ENCODE data around the gene VTCN1. TPM values are rescaled to one million over a fixed set of nuclear protein-coding genes. Genes with fewer than 3 reads are reported as not detected.
"Not testable (repeated sequence)": the region's sequence is repeated elsewhere in the genome, so short reads cannot be mapped to it uniquely, and the experiment has no call there.

Gene VTCN1
- polyA plus RNA-seq, 3 donors = 13.3 TPM; not detected in 2

GRCh38 chr1:117113199-117113598 lies 97.5 kb downstream of the VTCN1 start:
- WGBS, 3 donors = 96 to 98% (median 97%) methylated on average over 11 of the region's 11 CpGs
- H3K27ac ChIP-seq (ENCODE audit: low read depth, low read length) = no peak overlapping the region

DNA sequence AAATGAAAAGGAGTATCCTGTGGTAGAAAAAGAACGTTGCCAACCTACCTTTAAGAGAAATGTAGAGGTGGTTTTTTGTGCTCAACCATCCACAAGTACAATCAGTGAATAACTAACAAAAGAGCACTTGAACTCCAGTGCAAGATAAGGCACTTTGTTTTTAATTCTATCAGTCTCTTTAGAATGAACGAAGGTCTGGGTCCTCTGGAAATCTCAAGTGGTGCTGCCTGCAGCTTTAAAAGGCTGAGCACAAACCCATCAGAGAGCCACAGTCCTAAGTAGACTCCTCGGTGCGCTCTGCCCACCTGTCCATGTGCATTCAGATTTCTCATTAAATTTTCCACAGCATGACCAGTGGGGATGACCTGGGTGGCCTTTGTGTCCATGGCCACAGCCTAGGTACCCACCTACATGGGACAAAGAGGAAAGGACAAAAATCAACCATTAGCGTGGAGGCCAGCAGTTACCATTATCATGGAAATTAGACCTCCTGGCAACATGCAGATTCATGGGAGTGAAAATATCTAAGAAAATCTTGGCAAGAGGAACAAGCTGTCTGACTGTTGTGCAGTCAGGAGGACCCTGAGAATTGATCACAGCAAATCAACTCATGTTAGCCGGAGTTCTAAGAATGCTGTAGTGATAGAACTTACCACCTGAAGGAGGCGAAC lies 98.5 kb downstream of the VTCN1 start:
- 91 to 94% (median 91%) methylated on average over 7 of the region's 7 CpGs for WGBS, 3 donors
- H3K27ac ChIP-seq (ENCODE audit: low read depth, low read length) = no peak overlapping the region

- 90 to 91% (median 91%) methylated on average over 2 of the region's 2 CpGs for WGBS, 3 donors
Measured at GRCh38 chr1:117110774-117111173, 100.0 kb downstream of the VTCN1 start.

DNA sequence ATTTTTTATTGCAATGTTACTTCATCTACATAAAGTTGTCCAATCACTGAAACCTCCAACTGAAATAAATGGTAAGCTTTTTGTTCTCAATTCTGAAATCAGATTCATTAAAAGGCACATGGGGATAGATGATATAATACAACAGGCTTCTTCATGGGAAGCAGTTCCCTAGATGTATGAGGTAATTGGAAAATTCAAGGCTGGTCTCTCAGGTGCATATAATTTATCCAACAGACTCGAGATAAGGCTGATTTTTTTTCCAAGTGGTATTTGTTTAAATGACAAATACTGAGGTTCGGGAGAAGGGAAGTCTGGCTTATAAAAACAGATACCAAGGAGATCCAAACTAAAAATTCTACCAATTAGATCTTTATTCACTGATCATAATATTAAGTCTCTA lies 103.4 kb downstream of the VTCN1 start:
- 21 to 87% (median 75%) methylated on average over 2 of the region's 2 CpGs for WGBS, 3 donors
- no peak overlapping the region for H3K27ac ChIP-seq (ENCODE audit: low read depth, low read length)

More at GRCh38 chr1:117110774-117111173, 100.0 kb downstream of the VTCN1 start:
- H3K27ac ChIP-seq (ENCODE audit: low read depth, low read length) = no peak overlapping the region

DNA sequence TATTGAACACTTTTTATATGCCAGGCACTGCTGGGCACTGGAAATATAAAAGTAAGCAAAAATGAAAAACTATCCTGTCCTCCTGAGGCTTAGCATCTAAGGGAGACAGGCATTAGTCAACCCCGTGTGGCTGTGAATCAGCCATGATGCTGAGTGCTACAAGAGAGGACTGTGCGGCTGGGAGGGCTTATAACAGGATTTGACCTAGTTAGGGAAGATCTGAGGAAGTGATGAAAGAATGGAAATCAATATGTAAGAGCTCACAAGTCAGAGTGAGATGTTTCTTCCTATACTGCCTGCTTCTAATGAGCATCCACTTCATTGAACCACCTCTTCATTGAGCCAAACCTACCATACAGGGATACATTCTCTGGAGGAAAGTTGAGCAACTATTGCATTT lies 104.2 kb downstream of the VTCN1 start:
- 91 to 98% (median 94%) methylated on average over 2 of the region's 2 CpGs for WGBS, 3 donors
- H3K27ac ChIP-seq (ENCODE audit: low read depth, low read length) = no peak overlapping the region

DNA sequence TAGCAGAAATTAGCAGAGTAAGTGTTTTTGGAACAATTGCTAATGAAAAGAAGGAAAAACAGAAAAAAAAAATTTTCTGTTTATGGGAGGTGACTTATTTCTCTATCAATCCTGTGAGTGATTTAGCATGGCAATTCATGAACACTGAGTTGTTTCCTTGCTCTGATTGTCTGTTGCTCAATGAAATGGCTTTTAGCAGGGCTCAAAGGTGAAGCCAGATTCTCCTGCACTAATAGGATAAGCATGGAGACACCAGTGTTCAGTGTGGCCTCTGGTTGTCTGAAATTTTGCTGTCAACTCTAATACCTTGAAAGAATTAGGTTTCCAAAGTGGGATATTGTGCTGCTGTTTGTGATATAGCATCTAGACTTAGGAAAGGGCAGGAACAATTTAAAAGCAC lies 105.0 kb downstream of the VTCN1 start:
- no peak overlapping the region for H3K27ac ChIP-seq (ENCODE audit: low read depth, low read length)

DNA sequence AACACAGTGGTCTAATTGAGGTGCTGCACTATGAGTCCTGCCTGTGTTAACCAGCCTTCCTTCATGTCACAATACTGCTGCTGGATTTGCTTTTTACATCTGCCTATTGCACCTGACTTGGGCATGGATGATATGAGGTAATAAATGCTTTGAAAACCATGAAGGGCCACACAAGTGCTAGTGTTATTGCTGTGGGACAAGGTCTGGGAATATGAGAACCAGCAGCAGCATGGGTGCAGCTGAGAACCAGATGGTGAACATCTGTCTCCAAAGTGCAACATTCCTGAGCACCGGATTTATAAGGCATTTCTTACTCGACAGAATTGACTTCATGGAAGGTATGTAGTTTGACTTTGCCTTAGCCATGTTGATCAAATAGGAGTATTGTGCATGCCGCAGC lies 105.7 kb downstream of the VTCN1 start:
- WGBS, 3 donors = 47 to 84% (median 83%) methylated on average over 3 of the region's 3 CpGs
- no peak overlapping the region for H3K27ac ChIP-seq (ENCODE audit: low read depth, low read length)

GRCh38 chr1:117101858-117102257 lies 108.9 kb downstream of the VTCN1 start:
- H3K27ac ChIP-seq (ENCODE audit: low read depth, low read length) = not testable (repeated sequence)
- 95 to 100% (median 99%) methylated on average over 3 of the region's 3 CpGs for WGBS, 3 donors

GRCh38 chr1:117101334-117101733 lies 109.4 kb downstream of the VTCN1 start:
- WGBS, 3 donors = 46 to 97% (median 91%) methylated on average over 1 of the region's 1 CpG
- H3K27ac ChIP-seq (ENCODE audit: low read depth, low read length) = no peak overlapping the region

GRCh38 chr1:117098287-117098890 lies 112.3 kb downstream of the VTCN1 start:
- 88 to 94% (median 93%) methylated on average over 4 of the region's 4 CpGs for WGBS, 3 donors
- H3K27ac ChIP-seq (ENCODE audit: low read depth, low read length) = no peak overlapping the region

GRCh38 chr1:117097443-117097842 lies 113.3 kb downstream of the VTCN1 start:
- no peak overlapping the region for H3K27ac ChIP-seq (ENCODE audit: low read depth, low read length)
- 47 to 84% (median 82%) methylated on average over 4 of the region's 4 CpGs for WGBS, 3 donors

- no peak overlapping the region for H3K27ac ChIP-seq (ENCODE audit: low read depth, low read length)
- WGBS, 3 donors = 36 to 92% (median 88%) methylated on average over 3 of the region's 3 CpGs
Measured at GRCh38 chr1:117096951-117097408, 113.7 kb downstream of the VTCN1 start.

- H3K27ac ChIP-seq (ENCODE audit: low read depth, low read length) = no peak overlapping the region
Measured at GRCh38 chr1:117094841-117095604, 115.7 kb downstream of the VTCN1 start.

DNA sequence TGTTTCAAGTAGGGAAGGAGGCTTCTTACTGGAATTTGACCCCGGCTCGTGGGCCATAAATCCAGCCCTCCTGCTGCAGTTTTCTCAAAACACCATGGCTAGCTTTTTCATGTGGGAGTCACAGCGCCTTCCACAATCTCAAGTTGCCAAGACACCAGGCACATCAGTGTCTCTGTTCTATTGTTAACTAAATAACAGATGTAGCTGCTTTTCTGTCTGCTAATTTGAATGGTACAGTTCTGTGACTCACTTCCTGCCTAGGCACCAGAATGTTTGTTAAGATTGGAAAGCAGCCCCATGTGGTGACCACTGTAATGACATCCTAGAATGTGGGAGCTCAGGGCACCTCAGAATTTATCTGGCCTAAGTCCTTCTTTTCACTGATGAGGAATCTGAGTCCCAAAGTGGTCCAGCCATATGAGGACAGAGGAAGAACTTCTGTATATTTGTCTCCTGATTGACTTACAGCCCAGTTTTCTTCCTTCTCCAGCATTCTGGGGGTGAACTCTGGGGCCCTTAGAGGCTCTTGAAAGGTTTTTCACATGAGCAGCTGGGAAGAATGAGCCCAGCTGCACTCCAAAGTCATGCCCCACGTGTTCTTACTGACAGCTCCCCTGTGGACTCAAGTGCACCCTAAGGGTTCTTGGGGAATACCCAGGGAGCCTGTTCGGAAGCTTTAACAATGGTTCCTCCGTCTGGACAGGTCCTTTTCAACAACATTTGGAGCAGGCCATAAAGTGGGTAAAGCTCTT lies 116.7 kb downstream of the VTCN1 start:
- WGBS, 3 donors = 88 to 96% (median 91%) methylated on average over 6 of the region's 6 CpGs
- H3K27ac ChIP-seq (ENCODE audit: low read depth, low read length) = no peak overlapping the region

More at GRCh38 chr1:117094841-117095604, 115.7 kb downstream of the VTCN1 start:
- WGBS, 3 donors = 82 to 94% (median 85%) methylated on average over 7 of the region's 7 CpGs

Other genes with a start within 250 kb of the VTCN1 start
- gene CD101, start 209.2 kb downstream of the VTCN1 start, polyA plus RNA-seq = 1 to 10 TPM in 2 of 3 donors, not detected in 1; 1.1 to 1.3 TPM
- gene TTF2, start 150.6 kb downstream of the VTCN1 start, polyA plus RNA-seq = 1 to 10 TPM; 2.2 to 5.0 (median 4.8) TPM
- gene TRIM45, start 89.2 kb downstream of the VTCN1 start, polyA plus RNA-seq = 1 to 10 TPM; 1.2 to 3.6 (median 1.3) TPM
- gene MAN1A2, start 156.5 kb upstream of the VTCN1 start, polyA plus RNA-seq = 10 to 100 TPM; 10.9 to 11.8 (median 11.3) TPM

Measured in adipose tissue (tissue), 3 donors.